Activated CD4-positive, alpha-beta T cell treated with anti-CD3 and anti-CD28 coated beads, Interleukin-10, Interleukin-2, amounts not matched to agents 100 ng/mL and 50 ng/mL, durations not matched to agents 16 hours and 8 hours (primary cell): Measurements from ENCODE around the gene FBXO5.
"Not testable (repeated sequence)": the region's sequence is repeated elsewhere in the genome, so short reads cannot be mapped to it uniquely, and the experiment has no call there.

ENCODE experiments used
- DNase-seq: peaks from one replicate; pipeline ENCODE4 v3.0.0-alpha.2; 2020

The FBXO5 gene

GRCh38 chr6:152986978-152987377 lies 4.1 kb upstream of the FBXO5 start:
- DNase-seq, result no peak

GRCh38 chr6:152985300-152985699 lies 2.5 kb upstream of the FBXO5 start:
- not testable (repeated sequence) for DNase-seq

DNA sequence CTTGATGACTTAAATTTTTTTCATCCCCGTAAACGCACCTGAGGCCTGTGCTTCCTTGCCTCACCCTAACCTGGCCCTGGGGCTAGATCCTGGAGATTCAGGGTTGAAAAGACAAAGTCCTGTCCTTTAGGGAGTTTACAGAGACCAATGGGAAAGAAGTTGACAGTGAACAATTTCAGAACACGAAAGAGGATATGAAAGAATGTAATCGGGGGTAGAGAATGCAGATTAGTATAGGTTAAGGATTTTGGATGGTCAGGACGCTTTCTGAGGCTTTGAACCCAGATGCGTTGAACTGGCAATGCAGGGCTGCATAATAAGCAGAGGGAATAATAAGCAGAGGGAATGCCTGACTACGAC lies 1.7 kb upstream of the FBXO5 start:
- DNase-seq, result peak; percentile 24

- DNase-seq, result peak; percentile 87
These were observed 1.0 kb upstream of the FBXO5 start for GRCh38 chr6:152983637-152984512.

DNA sequence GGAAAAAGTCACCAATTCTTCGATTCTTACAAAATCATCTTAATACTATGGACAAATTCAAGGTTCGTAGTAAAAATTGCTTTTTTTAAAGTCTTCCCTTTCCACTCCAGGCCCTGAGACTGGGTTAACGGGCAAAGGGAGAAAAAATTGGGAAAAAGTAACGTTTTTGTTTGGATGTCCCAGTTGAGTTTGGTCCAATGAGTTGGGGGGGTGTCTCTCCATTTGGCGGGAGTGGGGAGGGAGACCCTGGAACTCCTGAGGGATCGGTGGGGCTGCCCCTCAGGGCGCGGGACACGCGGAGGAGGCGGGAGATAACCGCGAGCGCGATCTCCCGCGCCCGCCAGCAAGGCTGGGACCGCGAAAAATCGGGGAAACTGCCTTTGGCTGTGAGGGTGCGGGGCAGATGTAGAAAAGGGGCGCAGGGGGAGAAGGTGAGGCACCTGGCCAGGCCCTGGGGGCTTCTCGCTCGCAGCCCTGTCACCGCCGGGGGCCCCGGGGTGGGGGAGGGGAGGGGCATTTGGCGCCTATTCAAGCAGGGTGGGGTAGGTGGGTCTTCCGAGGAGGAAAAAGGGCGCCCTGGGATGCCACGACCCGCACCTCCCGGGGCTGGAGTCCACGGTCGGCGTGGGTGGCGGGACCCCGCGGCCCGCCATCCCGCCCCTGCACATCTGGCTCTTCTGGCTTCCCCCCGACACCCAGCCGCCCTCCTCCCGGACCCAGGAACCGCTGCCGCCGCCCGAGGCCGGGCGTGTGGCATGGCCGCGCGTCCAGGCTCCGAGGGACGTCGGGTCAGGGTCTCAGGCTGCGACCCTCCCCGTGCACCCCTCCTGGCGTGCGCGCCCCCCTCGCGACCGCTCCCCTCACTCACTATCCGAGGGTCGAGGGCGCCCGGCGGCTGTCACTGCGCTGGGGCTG lies 595 bp downstream of the FBXO5 start:
- peak; percentile 51 for DNase-seq

DNA sequence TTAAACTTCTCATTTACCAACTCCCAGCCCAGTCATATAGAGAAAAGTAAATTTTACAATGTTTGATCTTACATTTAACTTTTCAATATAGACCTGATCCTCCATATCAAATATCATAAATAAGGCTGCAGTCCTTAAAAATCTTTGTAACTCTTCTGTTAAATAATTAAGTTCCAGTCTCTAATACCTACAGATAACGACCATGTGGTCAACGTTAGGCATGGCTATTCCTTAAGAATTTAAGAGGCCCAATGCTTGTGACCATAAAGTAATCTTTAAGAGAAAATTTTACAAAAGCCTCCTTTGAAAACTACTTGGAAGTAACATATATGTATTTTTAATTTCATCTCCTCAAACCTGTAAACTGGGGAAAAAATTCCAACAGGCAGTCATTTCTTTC lies 1.6 kb downstream of the FBXO5 start:
- DNase-seq, result no peak

GRCh38 chr6:152980656-152981055 lies 2.2 kb downstream of the FBXO5 start:
- DNase-seq, result no peak

DNA sequence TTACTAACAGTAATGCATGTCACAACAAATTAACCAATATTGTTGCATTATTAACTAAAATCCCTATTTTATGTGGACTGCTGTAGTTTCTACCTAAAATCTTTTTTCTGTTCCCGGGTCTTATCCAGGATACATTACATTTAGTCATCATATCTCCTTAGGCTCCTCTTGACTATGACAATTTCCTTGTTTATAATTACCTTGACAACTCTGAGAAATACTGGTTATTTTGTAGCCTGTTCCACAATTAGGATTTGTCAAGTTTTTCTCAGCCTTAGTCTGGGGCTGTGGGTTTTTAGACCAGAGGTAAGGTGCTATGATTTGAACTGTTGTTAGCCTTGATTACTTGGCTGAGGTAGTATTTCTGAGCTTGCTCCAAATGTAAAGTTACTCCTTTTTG lies 3.7 kb downstream of the FBXO5 start:
- DNase-seq, result no peak

DNA sequence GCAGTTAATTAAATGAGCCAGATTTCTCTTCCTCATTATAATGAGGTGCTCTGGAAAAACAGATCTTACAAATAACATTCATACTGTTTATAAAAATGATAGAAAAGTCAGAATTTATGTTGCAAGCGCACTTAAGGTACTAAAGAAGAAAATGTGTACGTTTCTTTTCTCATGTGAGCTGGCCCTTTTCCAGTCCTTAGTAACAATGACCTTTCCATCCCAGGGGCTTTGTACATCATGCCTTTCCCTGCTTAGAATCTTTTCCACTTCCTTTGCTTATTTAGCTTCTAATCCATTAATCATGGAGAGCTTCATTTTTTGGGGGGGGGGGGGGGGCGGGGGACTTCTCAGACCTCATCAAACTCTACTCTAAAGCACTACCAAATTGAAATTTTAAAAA lies 4.8 kb downstream of the FBXO5 start:
- DNase-seq, result no peak

GRCh38 chr6:152977556-152977955 lies 5.3 kb downstream of the FBXO5 start:
- DNase-seq, result no peak

DNA sequence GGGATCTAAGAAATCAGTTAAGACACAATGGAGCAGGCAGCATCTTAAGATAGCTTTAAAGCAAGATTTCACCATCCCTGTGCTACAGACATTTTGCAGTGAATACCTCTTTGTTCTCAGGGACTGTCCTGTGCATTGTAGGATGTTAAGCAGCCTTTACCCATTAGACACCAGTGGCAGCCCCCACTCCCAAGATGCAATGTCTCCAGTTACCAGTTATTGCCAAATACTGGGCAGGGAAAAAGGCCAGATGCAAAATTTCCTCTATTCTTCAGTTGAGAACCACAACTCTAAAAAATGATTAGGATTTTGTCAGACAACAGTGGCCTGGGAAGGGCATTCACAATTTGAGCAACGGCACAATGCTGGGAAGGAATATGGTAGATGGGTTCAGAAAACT lies 6.1 kb downstream of the FBXO5 start:
- no peak for DNase-seq

DNA sequence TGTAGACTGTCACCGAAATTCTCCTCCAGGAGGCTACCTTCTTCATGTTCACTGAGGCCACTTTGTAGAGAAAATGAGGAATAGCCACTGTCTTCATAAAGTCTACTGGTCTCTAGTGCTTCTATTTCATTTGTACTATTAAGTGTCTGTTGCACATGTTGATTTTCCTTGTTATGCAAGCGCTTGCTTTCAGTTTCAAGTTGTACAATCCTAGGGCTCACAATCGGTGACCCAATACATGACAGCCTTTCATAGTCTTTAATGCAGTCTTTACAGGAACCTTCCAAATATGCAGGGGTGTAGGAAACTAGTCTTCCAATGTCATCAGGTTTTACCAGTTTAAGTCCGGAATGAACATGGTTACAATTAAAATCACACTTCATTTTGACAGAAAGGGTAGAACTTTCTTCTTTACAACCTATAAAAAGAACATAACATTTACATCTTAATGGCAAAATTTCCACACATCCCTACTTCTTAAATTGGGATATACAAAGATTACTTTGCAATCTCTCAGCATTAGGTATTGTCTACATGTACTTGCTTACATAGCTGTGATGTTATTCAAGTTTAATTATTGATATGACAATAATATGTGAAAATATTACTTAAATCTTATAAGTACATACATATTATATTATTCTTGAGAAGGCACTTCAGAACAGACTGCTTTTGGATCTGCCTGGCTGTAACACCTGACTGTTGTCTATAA lies 7.5 kb downstream of the FBXO5 start:
- peak; percentile 20 for DNase-seq

DNA sequence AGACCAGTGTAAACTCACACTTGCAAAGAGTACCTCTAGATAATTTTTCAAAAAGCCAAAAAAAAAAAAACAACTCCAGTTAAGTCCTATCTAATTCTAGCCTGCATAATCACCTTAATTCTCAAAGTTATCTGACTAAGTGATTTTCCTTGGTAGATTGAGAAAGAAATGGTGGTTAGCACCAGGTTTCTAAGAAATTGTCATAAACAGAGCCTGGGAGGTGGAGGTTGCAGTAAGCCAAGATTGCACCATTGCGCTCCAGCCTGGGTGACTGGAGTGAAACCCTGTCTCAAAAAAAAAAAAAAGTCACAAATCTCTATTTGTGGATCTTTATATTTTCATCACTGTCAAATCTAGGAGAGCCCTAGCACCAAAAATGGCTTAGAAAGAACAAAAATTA lies 8.9 kb downstream of the FBXO5 start:
- DNase-seq, result peak; percentile 35

- no peak for DNase-seq
These were observed 13.0 kb downstream of the FBXO5 start for GRCh38 chr6:152969688-152970418.

GRCh38 chr6:152966168-152966894 lies 16.5 kb downstream of the FBXO5 start:
- not testable (repeated sequence) for DNase-seq

GRCh38 chr6:152959333-152959732 lies 23.5 kb downstream of the FBXO5 start:
- DNase-seq, result no peak

- DNase-seq, result no peak
These were observed 25.0 kb downstream of the FBXO5 start for GRCh38 chr6:152957796-152958195.

GRCh38 chr6:152954443-152954842 lies 28.4 kb downstream of the FBXO5 start:
- DNase-seq, result no peak

GRCh38 chr6:152952866-152953509 lies 29.9 kb downstream of the FBXO5 start:
- peak; percentile 12 for DNase-seq

DNA sequence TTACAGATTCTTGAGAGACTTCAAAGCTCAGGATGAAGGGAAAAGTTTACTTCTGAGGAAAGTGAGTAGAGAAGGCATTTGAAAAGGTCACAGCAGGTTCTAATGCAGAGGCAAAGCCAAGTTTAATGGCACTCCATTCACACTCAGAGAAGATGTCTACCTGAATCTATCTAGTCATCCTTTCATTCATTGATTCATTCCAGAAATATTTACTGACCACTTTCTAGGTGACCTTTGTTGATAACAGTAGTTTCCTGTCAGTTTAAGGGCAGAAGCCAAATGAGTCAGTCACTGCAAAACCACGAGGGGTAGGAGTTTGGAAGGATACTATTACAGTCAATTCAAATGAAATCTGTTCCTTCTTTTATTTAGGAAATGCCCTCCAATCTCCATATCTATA lies 30.8 kb downstream of the FBXO5 start:
- no peak for DNase-seq

DNA sequence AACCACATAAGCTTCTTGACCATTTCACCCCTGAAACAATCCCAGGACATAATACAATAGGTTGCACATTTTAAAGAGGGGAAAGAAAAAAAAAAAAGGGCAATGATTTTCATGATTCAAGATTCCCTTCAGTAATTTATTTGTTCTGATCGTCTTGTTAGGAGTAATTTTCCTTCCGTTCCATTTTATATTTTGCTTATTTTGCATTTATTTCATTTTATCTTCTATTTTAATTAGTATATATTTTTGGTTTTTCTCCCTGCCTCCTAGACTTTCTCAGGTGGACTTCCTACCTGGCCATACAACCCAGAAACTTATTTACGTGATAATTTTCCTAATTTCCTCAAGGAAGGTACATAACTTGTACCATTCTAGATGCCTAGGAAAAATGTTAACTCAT lies 32.6 kb downstream of the FBXO5 start:
- no peak for DNase-seq
